BE2C (cell line): Measurements from ENCODE around the gene ZNF418.

Experiments
- DNase-seq: peaks from one replicate; pipeline ENCODE4 v3.0.0-alpha.2; 2020
- H3K27me3 ChIP-seq: fragments of 250-450 bp; sonication (Bioruptor Pico); 2 replicates; pipeline ENCODE4 v1.5.1; 2020; ENCODE audit warnings: mild to moderate bottlenecking
- H3K36me3 ChIP-seq: fragments of 250-450 bp; sonication (Bioruptor Pico); 2 replicates; pipeline ENCODE4 v1.5.1; 2020; ENCODE audit warnings: mild to moderate bottlenecking
- H3K4me1 ChIP-seq: fragments of 250-450 bp; sonication (Bioruptor Pico); 2 replicates; pipeline ENCODE4 v1.5.1; 2020
- H3K4me3 ChIP-seq: 2 replicates; pipeline ENCODE4 v1.5.1; 2011; ENCODE audit warnings: low read depth, low read length
- H3K9me3 ChIP-seq: fragments of 250-450 bp; sonication (Bioruptor Pico); 2 replicates; pipeline ENCODE4 v1.5.1; 2020
- CTCF ChIP-seq: IDR thresholded peaks from 2 replicates; pipeline ENCODE4 v1.5.1; 2012; ENCODE audit warnings: mild to moderate bottlenecking, low read depth, low read length

ZNF418 gene

GRCh38 chr19:57954996-57955395 is 19.8 kb upstream of the ZNF418 start:
- Histone ChIP-seq H3K36me3 (no peaks in the 10 kb centered on the region), H3K4me3 (no peak overlapping the region), H3K9me3 (no peaks in the 10 kb centered on the region), H3K4me1 (no peaks in the 10 kb centered on the region), H3K27me3 (no peaks in the 10 kb centered on the region)
- no peak for TF ChIP-seq CTCF
- DNase-seq: no peak

GRCh38 chr19:57949702-57950101 is 14.5 kb upstream of the ZNF418 start:
- TF ChIP-seq CTCF: no peak
- H3K27me3 ChIP-seq: no peaks in the 10 kb centered on the region
- DNase-seq: no peak
- 0 out of 2 replicates have a peak, but pooled peaks cover 2% of the 10 kb centered on the region for H3K4me1 ChIP-seq
- no peak overlapping the region for H3K4me3 ChIP-seq
- no peaks in the 10 kb centered on the region for H3K9me3 ChIP-seq
- no peaks in the 10 kb centered on the region for H3K36me3 ChIP-seq

- no peak for DNase-seq
- peaks cover 1% of the 10 kb centered on the region for H3K36me3 ChIP-seq
- no peak for TF ChIP-seq CTCF
- H3K4me1 ChIP-seq: 0 out of 2 replicates have a peak, but pooled peaks cover 2% of the 10 kb centered on the region
- H3K4me3 ChIP-seq: no peak overlapping the region
- H3K27me3 ChIP-seq: no peaks in the 10 kb centered on the region
- H3K9me3 ChIP-seq: no peaks in the 10 kb centered on the region
Measured at GRCh38 chr19:57949296-57949695, 14.1 kb upstream of the ZNF418 start.

GRCh38 chr19:57947419-57948134 is 12.4 kb upstream of the ZNF418 start, which contains the start of gene ZNF256:
Gene ZNF256 (minus strand): TSS chr19:57947706. CDS start chr19:57947474, 232 bp downstream.
- Histone ChIP-seq H3K27me3 (no peaks in the 10 kb centered on the region), H3K9me3 (no peaks in the 10 kb centered on the region)
- peak; percentile 69 for TF ChIP-seq CTCF

GRCh38 chr19:57947088-57947418 is 11.9 kb upstream of the ZNF418 start:
- H3K4me3 ChIP-seq: peak overlapping the region; percentile 95

More at GRCh38 chr19:57947419-57948134, 12.4 kb upstream of the ZNF418 start, which contains the start of gene ZNF256:
- Histone ChIP-seq H3K36me3 (peaks cover 19% of the 10 kb centered on the region), H3K4me1 (0 out of 2 replicates have a peak, but pooled peaks cover 2% of the 10 kb centered on the region), H3K4me3 (peak within 1 kb of the TSS; percentile 95)
- DNase-seq: peak; percentile 98

More at GRCh38 chr19:57947088-57947418, 11.9 kb upstream of the ZNF418 start:
- peaks cover 24% of the 10 kb centered on the region for H3K36me3 ChIP-seq
- no peak for TF ChIP-seq CTCF
- peak; percentile 14 for DNase-seq
- H3K4me1 ChIP-seq: 0 out of 2 replicates have a peak, but pooled peaks cover 2% of the 10 kb centered on the region
- no peaks in the 10 kb centered on the region for H3K27me3 ChIP-seq
- no peaks in the 10 kb centered on the region for H3K9me3 ChIP-seq
